OCI-LY7 (cell line): ENCODE results near the gene LEF1. TPM values are rescaled to one million over a fixed set of nuclear protein-coding genes. Genes with fewer than 3 reads are reported as not detected.

Experiments
- BruUV-seq: library from RNA; stranded (reverse); fragments of 400-500 nt; replicated peaks from 2 replicates; lab custom pipeline; 2021; lab: Mats Ljungman, UMichigan
- CTCF ChIA-PET: fragments of 300-600 bp; sonication (Branson Sonifier 250); formaldehyde crosslinking; loops from one replicate; lab custom pipeline; 2022; ENCODE audit warnings: antibody characterized with exemption; ENCODE audit not compliant: unreplicated experiment; lab: Charles Lee
- POLR2A ChIA-PET: fragments of 300-600 bp; sonication (Branson Sonifier 250); formaldehyde crosslinking; loops from one replicate; lab custom pipeline; 2022; ENCODE audit warnings: antibody characterized with exemption; lab: Charles Lee
- DNase-seq: peaks from one replicate; pipeline ENCODE4 v3.0.0-alpha.2; 2015; ENCODE audit warnings: low spot score
- H2AFZ ChIP-seq: fragments of 200-600 bp; sonication (generic), shearing (Covaris generic); 2 replicates; pipeline ENCODE4 v1.6.1; 2014; ENCODE audit warnings: mild to moderate bottlenecking, antibody characterized with exemption, low read length, moderate library complexity
- H3K27ac ChIP-seq: fragments of 200-600 bp; sonication (generic); 2 replicates; pipeline ENCODE4 v1.5.1; 2014; ENCODE audit warnings: mixed run types, low read depth, mild to moderate bottlenecking, moderate library complexity, low read length, inconsistent platforms; ENCODE audit not compliant: poor library complexity, severe bottlenecking
- H3K36me3 ChIP-seq: fragments of 200-600 bp; sonication (generic); 2 replicates; pipeline ENCODE4 v1.6.1; 2014; ENCODE audit warnings: mild to moderate bottlenecking, antibody characterized with exemption, low read length, moderate library complexity, mixed read lengths; ENCODE audit not compliant: insufficient read depth
- H3K4me1 ChIP-seq: fragments of 200-600 bp; sonication (generic); 2 replicates; pipeline ENCODE4 v1.5.1; 2014; ENCODE audit warnings: mild to moderate bottlenecking, low read length; ENCODE audit not compliant: insufficient read depth, poor library complexity, severe bottlenecking
- H3K4me2 ChIP-seq: fragments of 200-600 bp; sonication (generic); 2 replicates; pipeline ENCODE4 v1.6.1; 2014; ENCODE audit warnings: mild to moderate bottlenecking, low read length
- H3K4me3 ChIP-seq: fragments of 200-600 bp; sonication (generic); 2 replicates; pipeline ENCODE4 v1.5.1; 2014; ENCODE audit warnings: mild to moderate bottlenecking, low read depth, low read length; ENCODE audit not compliant: poor library complexity, severe bottlenecking
- H3K79me2 ChIP-seq: fragments of 200-600 bp; sonication (generic); 2 replicates; pipeline ENCODE4 v1.6.1; 2016; ENCODE audit warnings: low read depth, mild to moderate bottlenecking, low read length, moderate library complexity, mixed read lengths; ENCODE audit not compliant: insufficient read depth
- H3K9me2 ChIP-seq: fragments of 200-600 bp; sonication (generic); 2 replicates; pipeline ENCODE4 v1.6.1; 2016; ENCODE audit warnings: mild to moderate bottlenecking, low read length, mixed read lengths; ENCODE audit not compliant: insufficient read depth
- H3K9me3 ChIP-seq: fragments of 200-600 bp; sonication (generic); 2 replicates; pipeline ENCODE4 v1.6.1; 2014; ENCODE audit warnings: mild to moderate bottlenecking, mixed run types, low read length, mixed read lengths
- H4K20me1 ChIP-seq: fragments of 200-600 bp; sonication (generic); 2 replicates; pipeline ENCODE4 v1.6.1; 2014; ENCODE audit warnings: mild to moderate bottlenecking, antibody characterized with exemption, low read length, moderate library complexity, mixed read lengths; ENCODE audit not compliant: insufficient read depth
- CTCF ChIP-seq: fragments of 200-600 bp; sonication (generic); conservative IDR thresholded peaks from 2 replicates; pipeline ENCODE4 v1.5.1; 2014; ENCODE audit warnings: mild to moderate bottlenecking, antibody characterized with exemption, low read length, moderate library complexity, mixed read lengths
- EZH2phosphoT487 ChIP-seq: fragments of 200-600 bp; sonication (generic); IDR thresholded peaks from 2 replicates; pipeline ENCODE4 v1.6.1; 2018; ENCODE audit warnings: low read depth, borderline replicate concordance, mild to moderate bottlenecking, mixed run types, antibody characterized with exemption, low read length, moderate library complexity, mixed read lengths
- intact Hi-C: fragments of 100-400 bp; cut with micrococcal nuclease; formaldehyde crosslinking; loops from one replicate; pipeline ENCODE4 v1.10.0; 2022; ENCODE audit not compliant: unreplicated experiment
- total RNA-seq, 2 experiments: library from RNA; depleted of rRNA in 1 of 2; stranded (reverse); fragments of >200 nt in 1 of 2; shearing (Covaris generic) in 1 of 2; gene quantifications; 2 replicates each; pipeline ENCODE4 v1.2.3, GENCODE V29; 2014 to 2022

Gene LEF1
- total RNA-seq, 2 experiments from 2014 or later: 207 to 223 TPM

DNA sequence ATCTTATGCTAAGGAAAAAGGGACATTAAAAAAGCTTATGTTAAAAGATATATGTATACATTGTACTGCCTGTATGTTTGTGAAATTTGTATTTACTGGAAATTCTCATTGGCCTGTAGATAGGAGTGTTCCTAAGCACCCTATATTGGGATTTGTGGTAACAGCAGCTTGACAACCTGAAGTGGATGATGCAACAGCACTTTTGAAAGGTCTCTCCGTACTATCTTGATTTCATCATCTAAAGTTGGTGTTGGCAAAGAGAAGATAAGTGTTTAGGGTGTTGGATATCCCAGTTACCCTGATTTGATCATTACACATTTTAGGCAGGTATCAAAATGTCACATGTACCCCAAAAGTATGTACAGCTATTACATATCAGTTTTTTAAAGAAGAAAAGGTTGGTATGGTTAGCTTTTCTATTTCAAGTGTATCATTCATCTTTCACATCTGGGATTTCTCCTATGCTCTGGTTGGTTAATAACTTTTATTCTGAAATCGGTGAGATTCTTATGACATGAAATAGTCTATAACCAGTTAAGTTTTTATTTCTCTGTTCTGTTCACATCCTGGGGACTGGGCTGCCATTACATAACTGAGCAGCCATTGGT, 168.7 kb downstream of the LEF1 start:
- TF ChIP-seq CTCF (no peak), EZH2phosphoT487 (no peak)
- Histone ChIP-seq H3K4me1 (peaks cover 9% of the 10 kb centered on the region), H3K79me2 (peaks cover 50% of the 10 kb centered on the region), H2AFZ (no peak overlapping the region), H3K4me2 (no peak overlapping the region), H3K36me3 (peaks cover 86% of the 10 kb centered on the region), H3K9me2 (no peaks in the 10 kb centered on the region), H3K27ac (no peak overlapping the region), H3K4me3 (no peak overlapping the region), H4K20me1 (peaks cover 11% of the 10 kb centered on the region), H3K9me3 (no peaks in the 10 kb centered on the region)
- intact Hi-C loops: no loop called here
- ChIA-PET POLR2A (interaction anchor here (0.8 to 1.5 kb wide), 3 partner anchors 8 to 19 kb away, joined by 3 to 5 read pairs (median 4); no protein-coding TSS in a partner anchor), CTCF (interaction anchor here (0.7 kb wide), 1 partner anchor 182 kb away, joined by 3 read pairs; no protein-coding TSS in a partner anchor)
- no peak for DNase-seq
- no TSS peak for BruUV-seq

- Histone ChIP-seq H3K4me2 (no peak overlapping the region), H3K9me3 (no peaks in the 10 kb centered on the region), H3K9me2 (no peaks in the 10 kb centered on the region), H4K20me1 (peaks cover 31% of the 10 kb centered on the region), H3K4me3 (no peak overlapping the region), H2AFZ (no peak overlapping the region), H3K4me1 (peaks cover 31% of the 10 kb centered on the region), H3K79me2 (peaks cover 72% of the 10 kb centered on the region), H3K36me3 (peaks cover 78% of the 10 kb centered on the region), H3K27ac (no peak overlapping the region)
- intact Hi-C loops: no loop called here
- TF ChIP-seq EZH2phosphoT487 (no peak), CTCF (no peak)
- CTCF ChIA-PET: no interaction called here
- no peak for DNase-seq
- POLR2A ChIA-PET: interaction anchor here (1.3 kb wide), 1 partner anchor 35 kb away, joined by 4 read pairs; no protein-coding TSS in a partner anchor
- BruUV-seq: no TSS peak
Measured at GRCh38 chr4:107997794-107998193, 170.9 kb downstream of the LEF1 start.

Other genes starting within 250 kb of the LEF1 start
- gene CYP2U1, start 237.4 kb downstream of the LEF1 start, total RNA-seq (2014; rRNA removed; shearing (Covaris generic)): 5.6 and 7.4 TPM in 2 replicates
- gene CYP2U1, start 237.4 kb downstream of the LEF1 start, total RNA-seq (2022): 11.8 and 14.8 TPM in 2 replicates
- 31.2 and 32.3 TPM in 2 replicates for gene HADH, start 179.0 kb downstream of the LEF1 start, total RNA-seq (2014; rRNA removed; shearing (Covaris generic))
- 78.7 and 87.8 TPM in 2 replicates for gene HADH, start 179.0 kb downstream of the LEF1 start, total RNA-seq (2022)